B cell (primary cell): ENCODE measurements around the gene MGST2. TPM values are rescaled to one million over a fixed set of nuclear protein-coding genes. Genes with fewer than 3 reads are reported as not detected.

Experiments
- ATAC-seq: fragments of 200-7000 bp; cut with Tn5 transposase; one replicate; pipeline ENCODE4 v1.10.0; 2021; ENCODE audit warnings: low read depth, mild to moderate bottlenecking, moderate number of reproducible peaks, moderate library complexity
- CTCF ChIA-PET: fragments of 350-600 bp; sonication (Branson Sonifier 250); formaldehyde crosslinking; loops from one replicate; lab custom pipeline; 2021; ENCODE audit warnings: antibody characterized with exemption, inconsistent platforms; lab: Charles Lee
- POLR2A ChIA-PET: fragments of 350-600 bp; sonication (Branson Sonifier 250); formaldehyde crosslinking; loops from one replicate; lab custom pipeline; 2021; ENCODE audit warnings: antibody characterized with exemption; lab: Charles Lee
- DNase-seq: peaks from one replicate; pipeline ENCODE4 v3.0.0; 2013
- H2AFZ ChIP-seq: 2 replicates; pipeline ENCODE4 v1.6.1; 2012; ENCODE audit warnings: mild to moderate bottlenecking, low read depth, low read length; ENCODE audit not compliant: insufficient read depth, poor library complexity, severe bottlenecking
- H3K27ac ChIP-seq, 2 donors: 1 replicate in 1 of 2; 2 replicates in 1 of 2; pipeline ENCODE4 v1.5.1; 2012 to 2013; ENCODE audit warnings: low read length in 2 of 2, mild to moderate bottlenecking in 2 of 2, moderate library complexity in 1 of 2
- H3K27me3 ChIP-seq, 4 experiments: fragments of 200-600 bp in 1 of 4; sonication (generic) in 1 of 4; replicated peaks in 1 of 4; 1 replicate in 2 of 4; 2 replicates in 2 of 4; pipeline versions ENCODE4 v1.6.1 to v1.7.0; 2013 to 2016; ENCODE audit warnings: low read length in 3 of 4, mild to moderate bottlenecking in 2 of 4, mixed read lengths in 1 of 4, moderate library complexity in 1 of 4; ENCODE audit not compliant: insufficient read depth in 4 of 4, control insufficient read depth in 3 of 4; ENCODE audit errors: control extremely low read depth in 1 of 4
- H3K36me3 ChIP-seq, 2 experiments: replicated peaks in 1 of 2; 1 replicate in 1 of 2; 2 replicates in 1 of 2; pipeline versions ENCODE4 v1.6.1 to v1.7.1; 2013; ENCODE audit warnings: low read length in 1 of 2; ENCODE audit not compliant: insufficient read depth in 2 of 2, control insufficient read depth in 1 of 2; ENCODE audit errors: control extremely low read depth in 1 of 2, extremely low read depth in 1 of 2
- H3K4me1 ChIP-seq, 2 donors: fragments of 200-600 bp in 1 of 2; sonication (generic) in 1 of 2; 1 replicate in 1 of 2; 2 replicates in 1 of 2; pipeline versions ENCODE4 v1.5.1 to v1.6.1; 2013 to 2017; ENCODE audit warnings: low read length in 2 of 2; ENCODE audit not compliant: control insufficient read depth in 2 of 2, insufficient read depth in 2 of 2
- H3K4me2 ChIP-seq: replicated peaks from 2 replicates; pipeline ENCODE3; 2012; ENCODE audit warnings: mild to moderate bottlenecking, low read depth, low read length; ENCODE audit not compliant: poor library complexity, severe bottlenecking
- H3K4me3 ChIP-seq, 5 experiments: fragments of 200-600 bp in 1 of 5; sonication (generic) in 1 of 5; 1 replicate in 3 of 5; 2 replicates in 2 of 5; pipeline versions ENCODE4 v1.5.1 to v1.7.0; 2011 to 2016; ENCODE audit warnings: low read length in 4 of 5, mild to moderate bottlenecking in 4 of 5, low read depth in 2 of 5, control low read depth in 1 of 5, moderate library complexity in 1 of 5; ENCODE audit not compliant: insufficient read depth in 1 of 5; ENCODE audit errors: control extremely low read depth in 1 of 5, extremely low read depth in 1 of 5
- H3K79me2 ChIP-seq: fragments of 200-600 bp; sonication (generic); one replicate; pipeline ENCODE4 v1.6.0; 2016; ENCODE audit warnings: low read length; ENCODE audit not compliant: control insufficient read depth, insufficient read depth
- H3K9ac ChIP-seq: fragments of 200-600 bp; sonication (generic); 2 replicates; pipeline ENCODE4 v1.6.1; 2017; ENCODE audit warnings: mild to moderate bottlenecking, low read length, moderate library complexity
- H3K9me3 ChIP-seq, 3 donors: one replicate each; pipeline versions ENCODE4 v1.6.1 to v1.7.1; 2013; ENCODE audit warnings: low read length in 2 of 3; ENCODE audit not compliant: control insufficient read depth in 2 of 3, insufficient read depth in 1 of 3; ENCODE audit errors: control extremely low read depth in 1 of 3
- H4K20me1 ChIP-seq: 2 replicates; pipeline ENCODE4 v1.6.0; 2012; ENCODE audit warnings: mild to moderate bottlenecking, low read length; ENCODE audit not compliant: insufficient read depth, control insufficient read depth, poor library complexity, severe bottlenecking
- H3K27ac Mint-ChIP-seq: one replicate; pipeline ENCODE4 v1.8.0; 2021; ENCODE audit warnings: mixed read lengths
- H3K27me3 Mint-ChIP-seq: one replicate; pipeline ENCODE4 v1.8.0; 2021; ENCODE audit warnings: mixed read lengths
- H3K4me1 Mint-ChIP-seq: one replicate; pipeline ENCODE4 v1.8.0; 2021; ENCODE audit warnings: mixed read lengths
- H3K4me3 Mint-ChIP-seq: one replicate; pipeline ENCODE4 v1.8.0; 2021; ENCODE audit warnings: mixed read lengths
- H3K9me3 Mint-ChIP-seq: one replicate; pipeline ENCODE4 v1.8.0; 2022; ENCODE audit warnings: mixed read lengths; ENCODE audit not compliant: insufficient read depth
- CTCF ChIP-seq: fragments of 200-600 bp; IDR thresholded peaks from one replicate; pipeline ENCODE4 v1.8.0; 2022; ENCODE audit warnings: antibody characterized with exemption, mild to moderate bottlenecking
- EZH2 ChIP-seq: IDR thresholded peaks from 2 replicates; pipeline ENCODE4 v1.6.1; 2012; ENCODE audit warnings: borderline replicate concordance, low read depth, mild to moderate bottlenecking, moderate library complexity, low read length; ENCODE audit not compliant: insufficient read depth, poor library complexity, severe bottlenecking
- WGBS: methylation state at CpG from one replicate; pipeline ENCODE4 v1.1.5; 2013; ENCODE audit warnings: missing lambda C conversion rate; ENCODE audit not compliant: insufficient coverage; 5-methylcytosine and 5-hydroxymethylcytosine counted together
- intact Hi-C: fragments of 100-400 bp; cut with micrococcal nuclease; formaldehyde crosslinking; loops from one replicate; pipeline ENCODE4 v1.10.0; 2022
- polyA plus RNA-seq: library from polyadenylated mRNA; depleted of rRNA; stranded (reverse); fragments of >200 nt; gene quantifications from 2 replicates; pipeline ENCODE4 v1.2.3, GENCODE V29; 2012
- total RNA-seq, 2 donors: library from RNA; stranded (reverse); fragments of 120-200 nt in 1 of 2; gene quantifications; 1 replicate in 1 of 2; 2 replicates in 1 of 2; pipeline versions ENCODE4 v1.2.3 to v1.2.4, GENCODE V29; 2013 to 2022

The MGST2 gene
- total and polyA plus RNA-seq, 2 donors (not counting 1 experiment from before 2014, with no cell fraction given), result 0.81 to 3.4 TPM

DNA sequence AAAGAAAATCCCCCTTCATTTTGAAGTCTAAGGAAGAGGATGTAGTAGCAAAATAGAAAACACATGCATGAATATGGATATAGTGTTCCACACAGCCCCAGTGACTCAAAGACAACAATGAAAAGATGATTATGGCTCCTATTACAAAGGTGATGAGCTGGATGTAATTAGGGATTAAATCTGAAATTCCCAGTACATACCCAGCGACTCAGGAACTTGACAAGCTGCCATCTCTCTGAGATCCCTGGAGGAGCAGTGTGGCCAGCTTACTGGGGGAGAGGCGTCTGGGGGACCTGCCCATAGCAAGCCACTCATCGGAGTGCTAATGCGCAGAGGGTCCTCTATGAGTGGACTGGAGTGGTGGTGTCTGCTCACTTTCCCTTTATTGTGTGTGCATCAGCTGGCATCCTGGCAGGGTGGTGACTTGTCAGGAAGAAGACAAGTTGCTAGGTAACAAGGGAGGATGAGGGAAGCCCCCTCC, 42.7 kb upstream of the MGST2 start:
- no peaks in the 10 kb centered on the region for H4K20me1 ChIP-seq
- peaks cover 16% of the 10 kb centered on the region for H3K27me3 Mint-ChIP-seq
- no peak overlapping the region for H2AFZ ChIP-seq
- no peak overlapping the region for H3K4me2 ChIP-seq
- no peaks in the 10 kb centered on the region for H3K9me3 ChIP-seq
- no peak overlapping the region for H3K4me3 ChIP-seq
- no peak for TF ChIP-seq CTCF
- no peak for TF ChIP-seq EZH2
- H3K27ac Mint-ChIP-seq, result no peak overlapping the region
- H3K9ac ChIP-seq, result no peak overlapping the region
- no peaks in the 10 kb centered on the region for H3K9me3 Mint-ChIP-seq
- no peak for DNase-seq
- H3K79me2 ChIP-seq, result no peaks in the 10 kb centered on the region
- H3K4me1 ChIP-seq, result no peaks in the 10 kb centered on the region
- no peak overlapping the region for H3K4me3 Mint-ChIP-seq
- ATAC-seq, result no peak
- no peaks in the 10 kb centered on the region for H3K27me3 ChIP-seq
- 92% methylated on average over 3 of the region's 4 CpGs for WGBS
- no peak overlapping the region for H3K27ac ChIP-seq
- H3K4me1 Mint-ChIP-seq, result no peaks in the 10 kb centered on the region
- H3K36me3 ChIP-seq, result no peaks in the 10 kb centered on the region
- intact Hi-C loops, result no loop called here
- ChIA-PET POLR2A (no interaction called here), CTCF (no interaction called here)

DNA sequence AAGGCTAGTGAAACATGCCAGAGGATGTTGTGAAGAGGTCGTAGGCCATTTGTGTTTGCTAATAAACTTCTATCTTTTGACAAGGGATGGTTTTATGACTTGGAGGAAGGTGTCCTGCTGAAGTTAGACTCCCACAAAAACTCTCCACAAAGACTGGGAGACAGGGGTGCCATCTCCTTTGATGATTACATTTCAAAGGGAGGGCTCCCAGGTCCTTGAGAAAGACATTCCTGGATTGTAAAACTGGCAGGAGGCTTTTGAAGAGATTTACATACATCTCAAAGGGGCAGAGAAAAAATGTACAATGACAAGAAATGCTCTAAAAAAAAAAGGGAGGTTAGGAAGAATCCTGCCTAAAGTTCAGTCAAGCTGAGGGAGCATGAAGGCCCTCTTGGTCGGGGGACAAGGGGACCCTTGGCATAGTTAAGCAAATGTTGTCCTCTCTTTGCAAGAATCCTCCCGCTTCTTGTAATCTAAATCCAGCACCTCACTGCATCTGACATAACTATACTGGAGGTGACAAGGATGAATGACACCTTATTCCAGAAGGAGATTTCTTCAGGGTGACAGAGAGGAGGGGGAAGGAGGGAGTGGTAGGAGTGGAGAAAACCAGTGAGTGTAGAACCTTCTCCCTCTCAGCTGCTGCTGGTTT, 41.1 kb upstream of the MGST2 start:
- H3K4me3 ChIP-seq, result no peak overlapping the region
- ChIA-PET CTCF (interaction anchor here (1.0 kb wide), 1 partner anchor 17 kb away, joined by 3 read pairs; no protein-coding TSS in a partner anchor), POLR2A (no interaction called here)
- TF ChIP-seq EZH2 (no peak), CTCF (no peak)
- DNase-seq (no peak), ATAC-seq (no peak)
- H3K36me3 ChIP-seq, result no peaks in the 10 kb centered on the region
- Mint-ChIP-seq H3K27me3 (peaks cover 16% of the 10 kb centered on the region), H3K4me1 (no peaks in the 10 kb centered on the region), H3K4me3 (no peak overlapping the region), H3K27ac (no peak overlapping the region), H3K9me3 (no peaks in the 10 kb centered on the region)
- 83% methylated on average over 1 of the region's 3 CpGs for WGBS
- H3K79me2 ChIP-seq, result no peaks in the 10 kb centered on the region
- H3K9ac ChIP-seq, result no peak overlapping the region
- no peak overlapping the region for H3K27ac ChIP-seq
- no peaks in the 10 kb centered on the region for H4K20me1 ChIP-seq
- H3K27me3 ChIP-seq, result no peaks in the 10 kb centered on the region
- no peak overlapping the region for H2AFZ ChIP-seq
- H3K9me3 ChIP-seq, result no peaks in the 10 kb centered on the region
- no peaks in the 10 kb centered on the region for H3K4me1 ChIP-seq
- intact Hi-C loops, result no loop called here
- H3K4me2 ChIP-seq, result no peak overlapping the region
